ENCODE data around the gene SNX21. TPM values are rescaled to one million over a fixed set of nuclear protein-coding genes. Genes with fewer than 3 reads are reported as not detected.
A peak's percentile ranks its signal among the peaks of the same experiment; 100 is the strongest.
"Not testable (repeated sequence)": the region's sequence is repeated elsewhere in the genome, so short reads cannot be mapped to it uniquely, and the experiment has no call there.

SNX21 gene
- total RNA-seq: 0.47 and 0.89 TPM in 2 replicates

DNA sequence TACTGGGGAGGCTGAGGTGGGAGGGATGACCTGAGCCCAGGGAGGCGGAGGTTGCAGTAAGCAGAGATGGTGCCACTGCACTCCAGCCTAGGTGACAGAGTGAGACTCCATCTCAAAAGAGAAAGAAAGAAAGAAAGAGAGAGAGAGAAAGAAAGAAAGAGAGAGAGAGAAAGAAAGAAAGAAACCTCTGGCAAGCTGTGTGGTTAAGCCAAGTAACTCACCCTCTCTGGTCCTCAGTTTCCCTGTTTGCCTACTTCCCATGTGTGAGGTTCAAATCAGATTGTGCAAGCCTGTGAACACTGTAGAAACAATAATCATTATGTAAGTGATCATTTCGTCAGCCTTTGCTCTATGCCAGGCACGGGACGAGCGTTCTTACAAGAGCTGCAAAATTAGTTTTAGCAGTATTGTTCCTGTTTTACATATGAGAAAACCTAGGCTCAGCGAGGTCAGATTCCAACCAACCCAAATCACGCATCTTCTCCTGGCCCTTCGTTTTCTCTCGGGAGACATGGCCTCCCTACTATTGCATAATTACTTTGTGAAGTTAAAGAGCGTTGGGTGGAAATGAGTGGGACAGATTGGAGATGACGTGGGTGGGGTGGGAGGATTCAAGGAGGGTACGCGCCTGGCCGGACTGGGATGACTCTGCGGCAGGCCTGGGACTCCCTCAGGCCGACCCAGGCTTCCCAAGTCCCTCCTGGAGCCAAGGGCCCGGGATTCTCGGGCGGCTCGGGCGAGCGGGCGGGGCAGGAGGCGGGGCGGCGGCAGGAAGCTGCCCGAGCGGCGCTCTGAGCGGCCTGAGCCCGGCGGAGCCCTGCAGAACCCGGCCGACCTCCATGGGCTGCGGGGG, at the start of gene SNX21:
TSS of gene SNX21 (plus strand) at position 770 of the 853 bp plus-strand sequence. CDS start 121 bp downstream, outside the sequence.
- H3K27ac Mint-ChIP-seq: peak within 1 kb of the TSS; percentile 58
- intact Hi-C loops (cut with micrococcal nuclease): no loop called here
- H3K36me3 Mint-ChIP-seq (ENCODE audit: low read depth): no peaks in the 10 kb centered on the region
- peak; percentile 79 for DNase-seq
- peaks cover 6% of the 10 kb centered on the region for H3K4me1 Mint-ChIP-seq
- H3K4me3 Mint-ChIP-seq: peak within 1 kb of the TSS; percentile 83
- no peaks in the 10 kb centered on the region for H3K9me3 Mint-ChIP-seq
- peaks cover 10% of the 10 kb centered on the region for H3K27me3 Mint-ChIP-seq

- H3K9me3 Mint-ChIP-seq: no peaks in the 10 kb centered on the region
- intact Hi-C loops (cut with micrococcal nuclease): no loop called here
- H3K4me3 Mint-ChIP-seq: no peak overlapping the region
- DNase-seq: no peak
- peaks cover 3% of the 10 kb centered on the region for H3K36me3 Mint-ChIP-seq (ENCODE audit: low read depth)
- no peak overlapping the region for H3K27ac Mint-ChIP-seq
- no peaks in the 10 kb centered on the region for H3K27me3 Mint-ChIP-seq
- peaks cover 13% of the 10 kb centered on the region for H3K4me1 Mint-ChIP-seq
Measured at GRCh38 chr20:45788351-45788750, 45.2 kb upstream of the SNX21 start.

GRCh38 chr20:45792317-45793118, 41.1 kb upstream of the SNX21 start:
- Mint-ChIP-seq H3K27ac (peak overlapping the region; percentile 84), H3K4me3 (peak overlapping the region; percentile 82), H3K4me1 (peaks cover 19% of the 10 kb centered on the region), H3K36me3 (ENCODE audit: low read depth) (peaks cover 32% of the 10 kb centered on the region), H3K9me3 (no peaks in the 10 kb centered on the region), H3K27me3 (no peaks in the 10 kb centered on the region)
- no peak for DNase-seq
- intact Hi-C loops (cut with micrococcal nuclease): loop anchor here (5.0 kb wide), 1 partner anchor 435 kb away; no protein-coding TSS in a partner anchor

GRCh38 chr20:45796337-45797065, 37.1 kb upstream of the SNX21 start:
- Mint-ChIP-seq H3K9me3 (no peaks in the 10 kb centered on the region), H3K4me1 (peaks cover 29% of the 10 kb centered on the region), H3K27ac (no peak overlapping the region)

GRCh38 chr20:45797510-45797909, 36.1 kb upstream of the SNX21 start:
- DNase-seq; H3K9me3 Mint-ChIP-seq; H3K27me3 Mint-ChIP-seq; intact Hi-C loops (cut with micrococcal nuclease); H3K27ac Mint-ChIP-seq; H3K4me3 Mint-ChIP-seq: not testable (repeated sequence)
- Mint-ChIP-seq H3K36me3 (ENCODE audit: low read depth) (peaks cover 53% of the 10 kb centered on the region), H3K4me1 (peaks cover 26% of the 10 kb centered on the region)

More at GRCh38 chr20:45796337-45797065, 37.1 kb upstream of the SNX21 start:
- peaks cover 44% of the 10 kb centered on the region for H3K36me3 Mint-ChIP-seq (ENCODE audit: low read depth)
- no peak overlapping the region for H3K4me3 Mint-ChIP-seq
- intact Hi-C loops (cut with micrococcal nuclease): no loop called here
- no peak for DNase-seq
- H3K27me3 Mint-ChIP-seq: no peaks in the 10 kb centered on the region

DNA sequence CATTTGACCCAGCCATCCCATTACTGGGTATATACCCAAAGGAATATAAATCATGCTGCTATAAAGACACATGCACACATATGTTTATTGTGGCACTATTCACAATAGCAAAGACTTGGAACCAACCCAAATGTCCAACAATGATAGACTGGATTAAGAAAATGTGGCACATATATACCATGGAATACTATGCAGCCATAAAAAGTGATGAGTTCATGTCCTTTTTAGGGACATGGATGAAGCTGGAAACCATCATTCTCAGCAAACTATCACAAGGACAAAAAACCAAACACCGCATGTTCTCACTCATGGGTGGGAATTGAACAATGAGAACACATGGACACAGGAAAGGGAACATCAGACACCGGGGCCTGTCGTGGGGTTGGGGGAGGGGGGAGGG, 35.6 kb upstream of the SNX21 start:
- H3K36me3 Mint-ChIP-seq (ENCODE audit: low read depth): peaks cover 53% of the 10 kb centered on the region
- not testable (repeated sequence) for H3K4me3 Mint-ChIP-seq, H3K27me3 Mint-ChIP-seq, DNase-seq, H3K27ac Mint-ChIP-seq, H3K9me3 Mint-ChIP-seq
- H3K4me1 Mint-ChIP-seq: peaks cover 21% of the 10 kb centered on the region
- intact Hi-C loops (cut with micrococcal nuclease): loop anchor here (2.0 kb wide), 1 partner anchor 173 kb away; no protein-coding TSS in a partner anchor

- H3K9me3 Mint-ChIP-seq: no peaks in the 10 kb centered on the region
- peak; percentile 92 for DNase-seq
- no peaks in the 10 kb centered on the region for H3K27me3 Mint-ChIP-seq
- peaks cover 19% of the 10 kb centered on the region for H3K4me1 Mint-ChIP-seq
- peak overlapping the region; percentile 77 for H3K27ac Mint-ChIP-seq
- H3K36me3 Mint-ChIP-seq (ENCODE audit: low read depth): peaks cover 53% of the 10 kb centered on the region
- intact Hi-C loops (cut with micrococcal nuclease): loop anchor here (2.0 kb wide), 1 partner anchor 172 kb away; no protein-coding TSS in a partner anchor
- no peak overlapping the region for H3K4me3 Mint-ChIP-seq
Measured at GRCh38 chr20:45798935-45799642, 34.5 kb upstream of the SNX21 start.

GRCh38 chr20:45801851-45802250, 31.7 kb upstream of the SNX21 start:
- no peak overlapping the region for H3K27ac Mint-ChIP-seq
- DNase-seq: no peak
- intact Hi-C loops (cut with micrococcal nuclease): no loop called here

DNA sequence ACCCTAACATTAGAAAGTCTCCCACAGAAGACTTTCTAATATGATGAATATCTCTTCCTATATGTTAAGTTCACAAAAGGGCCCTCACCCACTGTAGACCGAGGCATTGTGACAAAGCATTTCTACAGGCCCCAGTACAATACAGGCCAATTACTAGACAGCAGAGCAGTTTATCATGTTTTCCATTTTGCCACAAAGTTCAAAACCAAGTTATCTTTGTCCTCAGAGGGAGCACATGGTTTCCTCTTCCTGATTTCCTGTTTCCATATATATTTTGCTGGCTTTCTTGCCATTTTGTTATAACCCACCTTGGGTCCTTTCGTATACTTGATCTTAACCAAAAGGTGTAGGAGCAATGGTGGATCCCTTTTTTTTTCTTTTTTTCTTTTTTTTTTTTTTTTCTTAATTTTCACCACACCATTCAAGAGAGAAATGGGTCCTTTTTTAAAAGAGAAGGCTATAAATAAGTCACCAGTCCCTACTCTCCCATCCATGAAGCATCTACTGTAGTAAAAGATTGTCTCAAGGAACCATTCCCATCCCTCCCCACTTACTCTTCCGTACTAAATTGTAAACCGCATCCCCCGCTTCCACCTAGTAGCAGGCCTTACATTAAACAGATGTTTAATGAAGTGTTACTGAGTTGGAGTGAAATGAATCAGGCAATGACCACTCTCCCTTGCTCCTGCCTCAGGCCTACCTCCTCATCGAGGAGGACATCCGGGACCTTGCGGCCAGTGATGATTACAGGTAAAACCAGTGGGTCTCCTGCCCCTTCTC, 23.2 kb upstream of the SNX21 start:
- Mint-ChIP-seq H3K36me3 (ENCODE audit: low read depth) (peaks cover 49% of the 10 kb centered on the region), H3K27me3 (no peaks in the 10 kb centered on the region), H3K27ac (no peak overlapping the region), H3K4me1 (peaks cover 23% of the 10 kb centered on the region), H3K4me3 (no peak overlapping the region), H3K9me3 (no peaks in the 10 kb centered on the region)
- no peak for DNase-seq
- intact Hi-C loops (cut with micrococcal nuclease): loop anchor here (5.0 kb wide), 2 partner anchors 72 to 122 kb away; partner anchors contain the start of genes PCIF1 and ZSWIM1

More at GRCh38 chr20:45801851-45802250, 31.7 kb upstream of the SNX21 start:
- Mint-ChIP-seq H3K4me3 (no peak overlapping the region), H3K4me1 (peaks cover 10% of the 10 kb centered on the region), H3K27me3 (no peaks in the 10 kb centered on the region), H3K9me3 (no peaks in the 10 kb centered on the region), H3K36me3 (ENCODE audit: low read depth) (peaks cover 50% of the 10 kb centered on the region)

GRCh38 chr20:45812157-45813005, 21.2 kb upstream of the SNX21 start, which contains the start of gene UBE2C:
Gene UBE2C, plus strand, starts transcription at chr20:45812644. Its CDS starts 52 bp downstream, at chr20:45812696.
- H3K4me1 Mint-ChIP-seq: peaks cover 27% of the 10 kb centered on the region
- peaks cover 55% of the 10 kb centered on the region for H3K36me3 Mint-ChIP-seq (ENCODE audit: low read depth)
- no peaks in the 10 kb centered on the region for H3K27me3 Mint-ChIP-seq
- H3K27ac Mint-ChIP-seq: peak within 1 kb of the TSS; percentile 90
- DNase-seq: peak; percentile 98
- no peaks in the 10 kb centered on the region for H3K9me3 Mint-ChIP-seq
- H3K4me3 Mint-ChIP-seq: peak within 1 kb of the TSS; percentile 89
- intact Hi-C loops (cut with micrococcal nuclease): loop anchor here (1.0 to 5.0 kb wide), 3 partner anchors 45 to 120 kb away; partner anchors contain the start of genes ACOT8, PCIF1, ZSWIM1 and ZSWIM3

- peaks cover 57% of the 10 kb centered on the region for H3K36me3 Mint-ChIP-seq (ENCODE audit: low read depth)
- peaks cover 27% of the 10 kb centered on the region for H3K4me1 Mint-ChIP-seq
- peak overlapping the region; percentile 90 for H3K27ac Mint-ChIP-seq
- intact Hi-C loops (cut with micrococcal nuclease): loop anchor here (5.0 kb wide), 2 partner anchors 69 to 119 kb away; partner anchors contain the start of genes PCIF1 and ZSWIM1
- no peak for DNase-seq
- H3K9me3 Mint-ChIP-seq: no peaks in the 10 kb centered on the region
- H3K4me3 Mint-ChIP-seq: peak overlapping the region; percentile 89
- H3K27me3 Mint-ChIP-seq: no peaks in the 10 kb centered on the region
Measured at GRCh38 chr20:45813006-45813340, 20.6 kb upstream of the SNX21 start.

All from activated CD4-positive, alpha-beta T cell treated with anti-CD3 and anti-CD28 coated beads, Interleukin-2, amount 10 ng/mL, durations not matched to agents 24 days and 14 days (primary cell).